ENCODE data around the gene WSCD2.

WSCD2 gene

GRCh38 chr12:108167974-108168373 lies 38.9 kb downstream of the WSCD2 start:
- DNase-seq: no peak

- no peak for DNase-seq
Observed at GRCh38 chr12:108169708-108170107, 40.6 kb downstream of the WSCD2 start.

DNA sequence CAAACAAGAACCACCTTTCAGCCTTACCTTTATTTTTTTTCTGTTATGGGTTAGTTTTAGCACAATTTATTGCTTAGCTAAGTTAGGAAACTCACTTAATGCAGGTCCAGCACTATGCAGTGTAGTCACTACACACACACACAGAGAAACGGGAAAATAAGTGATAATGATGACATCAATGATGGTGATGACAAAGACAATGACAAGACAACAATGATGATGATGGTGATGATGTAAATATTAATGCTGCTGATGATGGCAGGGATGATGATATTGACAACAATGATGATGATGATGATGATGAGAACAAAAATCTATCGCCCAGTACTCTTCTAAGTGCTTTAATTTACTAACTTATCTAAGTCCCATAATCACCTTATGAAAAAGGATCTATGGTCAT lies 41.1 kb downstream of the WSCD2 start:
- DNase-seq: no peak

DNA sequence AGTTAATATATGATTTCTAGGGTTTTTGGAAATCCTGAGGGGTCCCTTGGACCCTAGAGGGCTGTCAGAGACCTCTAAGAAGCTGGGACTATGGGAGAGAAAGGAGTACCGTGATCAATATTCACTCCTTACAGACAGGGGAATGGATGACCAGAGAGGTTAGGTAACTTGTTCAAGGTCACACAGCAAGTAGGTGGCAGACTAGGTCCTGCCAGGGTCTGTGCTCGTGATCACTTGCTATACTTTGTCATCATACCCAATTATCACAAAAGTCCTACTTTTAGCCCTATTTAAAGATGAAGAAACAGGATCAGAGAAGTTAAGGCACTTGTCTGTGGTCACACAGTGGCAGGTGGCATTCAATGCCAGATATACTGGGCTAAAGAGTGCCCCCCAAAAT lies 42.9 kb downstream of the WSCD2 start:
- DNase-seq: no peak

- DNase-seq: no peak
Observed at GRCh38 chr12:108173160-108173559, 44.1 kb downstream of the WSCD2 start.

DNA sequence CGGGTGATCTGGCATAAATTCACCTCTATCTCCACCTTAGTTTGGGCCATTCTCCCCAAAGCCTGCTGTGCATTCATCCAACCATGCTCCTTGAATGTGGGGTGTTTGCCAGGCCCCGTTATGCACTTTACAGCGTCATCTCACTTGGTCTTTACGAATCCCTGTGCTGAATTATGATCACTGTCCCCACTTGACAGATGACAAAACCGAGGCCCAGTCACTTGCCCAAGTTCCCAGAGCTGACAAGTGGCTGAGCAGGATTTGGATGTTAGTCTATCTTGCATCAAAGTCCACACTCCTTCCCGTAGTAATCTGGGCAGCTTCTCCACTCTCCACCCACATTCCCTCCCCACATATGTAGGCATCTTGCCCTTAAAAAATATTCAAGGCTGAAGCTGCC lies 44.8 kb downstream of the WSCD2 start:
- DNase-seq: no peak

DNA sequence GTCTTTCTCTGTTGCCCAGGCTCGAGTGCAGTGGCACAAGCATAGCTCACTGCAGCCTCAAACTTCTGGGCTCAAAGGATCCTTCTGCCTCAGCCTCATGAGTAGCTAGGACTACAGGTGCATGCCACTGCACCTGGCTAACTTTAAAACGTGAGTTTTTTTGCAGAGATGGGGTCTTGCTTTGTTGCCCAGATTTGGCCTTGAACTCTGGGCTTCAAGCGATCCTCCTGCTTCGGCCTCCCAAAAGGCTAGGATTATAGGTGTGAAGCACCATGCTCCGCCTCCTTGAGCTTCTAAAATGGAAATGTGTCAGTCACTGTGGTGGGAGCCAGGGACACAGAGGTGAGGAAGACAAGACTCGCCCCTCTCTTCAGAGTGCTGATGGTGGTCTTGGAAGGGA lies 45.6 kb downstream of the WSCD2 start:
- DNase-seq: no peak

DNA sequence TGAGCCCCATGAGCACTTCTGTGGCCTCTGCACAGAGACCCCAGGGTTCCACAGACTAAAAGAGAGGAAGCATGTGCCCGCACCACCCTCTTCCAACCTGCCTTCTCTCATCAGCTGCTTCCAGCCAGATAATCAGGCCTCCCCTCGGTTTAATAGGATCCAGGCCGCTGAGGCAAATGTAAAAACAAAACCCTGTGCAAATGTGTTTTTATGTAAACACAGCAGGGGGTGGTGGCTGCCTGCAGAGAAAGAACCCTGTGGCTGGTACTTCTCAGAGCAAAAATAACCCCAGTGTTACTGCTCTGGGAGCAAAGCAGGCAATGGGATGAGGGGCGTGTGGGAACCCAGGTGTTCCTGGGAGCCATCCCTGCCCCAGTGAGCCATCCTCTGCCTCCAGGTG lies 46.2 kb downstream of the WSCD2 start:
- DNase-seq: no peak

- no peak for DNase-seq
Observed at GRCh38 chr12:108176292-108176691, 47.2 kb downstream of the WSCD2 start.

- DNase-seq: no peak
Observed at GRCh38 chr12:108177131-108177530, 48.0 kb downstream of the WSCD2 start.

DNA sequence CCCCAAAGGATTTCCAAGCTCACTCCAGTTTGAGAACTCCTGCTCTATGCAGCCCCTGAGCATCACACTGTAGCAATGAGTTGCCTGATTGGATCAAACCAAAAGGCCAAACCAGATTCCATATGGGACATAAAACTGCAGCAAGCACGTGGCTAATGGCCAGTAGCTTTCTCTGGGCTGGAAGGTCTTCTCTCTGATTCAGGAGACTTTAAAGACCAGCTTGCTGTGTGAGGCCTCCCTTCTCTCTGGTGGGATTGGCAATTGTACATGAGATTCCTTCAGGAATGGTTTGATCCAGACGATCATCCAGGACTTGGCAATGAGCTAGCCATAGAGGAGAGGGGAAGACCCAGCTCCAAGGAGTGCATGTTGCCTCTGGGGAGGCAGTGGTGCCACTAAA lies 50.2 kb downstream of the WSCD2 start:
- no peak for DNase-seq

GRCh38 chr12:108180255-108181094 lies 51.4 kb downstream of the WSCD2 start:
- no peak for DNase-seq

DNA sequence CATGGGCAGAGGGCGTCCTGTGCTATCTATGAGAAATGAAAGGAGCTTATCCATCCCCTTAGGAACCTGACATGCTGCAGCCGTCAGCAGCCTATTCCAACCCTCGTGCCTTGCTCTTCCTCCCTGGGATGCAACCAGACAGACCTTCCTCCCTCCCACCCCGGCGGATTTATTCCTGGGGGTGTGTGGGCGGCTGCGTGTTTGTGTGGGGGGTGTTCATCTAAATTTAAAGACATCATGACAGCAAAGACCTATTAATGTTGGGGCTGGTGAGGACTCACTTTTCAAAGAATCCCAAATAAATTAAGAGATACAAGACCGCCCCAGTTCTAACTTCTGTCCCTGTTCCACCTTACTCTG lies 52.0 kb downstream of the WSCD2 start:
- DNase-seq: no peak

DNA sequence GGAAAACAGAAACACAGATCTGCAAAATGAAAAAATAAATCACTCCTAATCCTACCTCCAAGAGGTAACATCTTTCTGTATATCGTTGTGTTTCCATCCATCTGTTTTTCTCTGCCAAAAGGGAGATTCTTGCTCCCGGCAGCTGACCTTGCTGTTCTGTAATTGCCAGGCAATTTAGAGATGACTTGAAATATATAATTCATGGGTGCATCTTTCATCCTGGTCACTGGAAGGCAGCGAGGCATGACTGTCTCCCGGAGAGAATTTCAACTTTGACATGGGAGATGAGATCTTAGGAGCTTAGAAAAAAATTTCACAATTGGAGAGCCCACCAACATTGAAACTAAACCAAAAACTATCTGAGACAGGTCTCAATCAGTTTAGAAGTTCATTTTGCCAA lies 53.0 kb downstream of the WSCD2 start:
- no peak for DNase-seq

DNA sequence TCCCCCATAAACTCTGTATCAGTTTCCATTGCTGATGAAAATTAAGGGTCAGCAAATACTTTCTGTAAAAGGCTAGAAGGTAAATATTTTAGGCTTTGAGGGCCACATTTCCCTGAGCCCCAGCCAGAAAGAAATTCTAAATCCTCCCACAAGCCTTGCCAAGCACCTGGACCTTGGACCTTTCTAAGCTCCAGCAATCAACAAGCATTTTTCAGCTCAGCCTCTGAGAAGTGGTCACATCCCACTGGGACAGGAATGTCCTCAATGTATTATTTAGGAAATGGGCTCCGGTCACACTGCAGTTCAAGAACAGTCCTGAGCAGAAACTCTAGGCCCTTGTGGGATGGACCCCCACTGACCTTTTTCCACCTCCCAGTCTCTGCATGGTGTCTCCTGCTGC lies 55.9 kb downstream of the WSCD2 start:
- DNase-seq: no peak

- DNase-seq: no peak
Observed at GRCh38 chr12:108187831-108188230, 58.7 kb downstream of the WSCD2 start.

GRCh38 chr12:108190529-108190928 lies 61.4 kb downstream of the WSCD2 start:
- DNase-seq: no peak

DNA sequence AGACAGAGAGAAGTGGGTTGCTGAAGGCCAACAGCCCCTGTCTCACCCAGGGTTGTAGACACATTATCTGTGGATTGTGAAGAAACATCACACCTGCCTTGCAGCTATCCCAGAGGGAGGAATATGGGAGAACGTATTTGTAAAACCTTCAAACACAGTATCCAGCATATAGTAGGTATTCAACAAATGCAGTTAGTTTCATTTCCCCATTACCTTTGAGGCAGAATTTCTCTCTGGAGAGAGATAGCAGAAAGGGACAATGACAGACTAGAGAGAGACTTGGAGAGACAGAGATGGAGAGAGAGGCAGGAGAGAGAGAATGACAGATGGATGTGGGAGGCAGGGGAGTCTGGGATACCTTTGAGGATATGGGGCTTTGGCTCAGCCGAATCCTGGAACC lies 62.0 kb downstream of the WSCD2 start:
- DNase-seq: no peak

GRCh38 chr12:108191938-108192337 lies 62.9 kb downstream of the WSCD2 start:
- DNase-seq: no peak

- DNase-seq: no peak
Observed at GRCh38 chr12:108193493-108193892, 64.4 kb downstream of the WSCD2 start.

DNA sequence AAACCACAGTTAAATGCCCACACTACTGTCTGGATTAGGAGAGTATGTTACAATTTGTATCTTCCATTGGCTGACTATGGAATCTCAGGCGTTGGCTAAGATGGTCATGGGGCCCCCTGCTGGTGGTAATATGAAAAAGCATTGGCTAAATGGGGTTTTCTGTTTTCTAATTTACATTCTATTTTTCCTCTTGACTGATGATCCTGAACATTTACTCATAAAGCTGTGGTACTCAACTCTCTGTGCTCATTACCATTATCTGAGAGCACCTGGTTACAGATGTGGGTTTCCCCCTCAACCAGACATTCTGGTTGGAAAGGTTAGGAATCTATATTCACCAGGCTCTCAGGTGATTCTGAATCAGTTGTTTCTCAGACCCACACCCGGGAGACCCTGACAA lies 64.8 kb downstream of the WSCD2 start:
- DNase-seq: no peak

GRCh38 chr12:108194585-108194984 lies 65.5 kb downstream of the WSCD2 start:
- no peak for DNase-seq

DNA sequence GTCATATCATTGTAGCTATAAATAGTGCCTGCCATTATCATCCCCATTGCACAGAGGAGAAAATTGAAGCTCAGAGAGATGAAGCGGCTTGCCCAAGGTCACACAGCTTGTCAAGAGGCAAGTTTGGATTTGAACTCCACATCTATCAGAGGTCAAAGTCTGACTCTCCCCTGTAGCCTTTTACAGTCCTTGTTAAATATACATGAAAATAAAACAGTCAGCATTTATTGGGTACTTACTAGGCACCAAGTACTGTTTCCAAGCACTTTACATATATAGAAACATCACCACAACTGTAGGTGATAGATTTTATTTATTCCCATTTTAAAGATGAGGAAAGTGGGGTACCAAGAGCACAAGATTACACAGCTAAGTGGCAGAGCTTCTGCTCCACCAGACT lies 67.2 kb downstream of the WSCD2 start:
- no peak for DNase-seq

DNA sequence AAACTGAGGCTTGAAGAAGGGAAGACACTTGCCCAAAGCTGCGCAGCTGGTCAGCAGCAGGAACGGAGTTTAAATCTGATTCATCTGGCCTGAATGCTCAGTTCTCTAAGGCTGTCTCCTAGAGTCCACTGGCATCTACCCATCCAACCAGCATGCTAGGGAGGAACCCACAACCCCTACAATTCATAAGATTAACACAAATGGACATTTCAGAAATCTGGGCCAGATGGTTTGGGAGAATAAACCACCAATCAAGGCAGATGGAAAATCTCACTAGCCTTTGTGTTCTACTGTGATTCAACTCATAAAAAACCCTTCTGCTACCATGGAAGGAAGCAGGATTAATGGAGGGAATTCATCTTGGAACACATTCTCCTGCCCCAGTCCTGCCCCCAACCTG lies 67.8 kb downstream of the WSCD2 start:
- DNase-seq: no peak

GRCh38 chr12:108198043-108198442 lies 69.0 kb downstream of the WSCD2 start:
- DNase-seq: no peak
